NCI-H526 (cell line): Measurements from ENCODE around the gene NIT2.
"Not testable (repeated sequence)": the region's sequence is repeated elsewhere in the genome, so short reads cannot be mapped to it uniquely, and the experiment has no call there.

Source experiments
- DNase-seq, 2 experiments: peaks; one replicate each; lab custom pipeline; 2025; lab: John Stamatoyannopoulos, UW

The NIT2 gene

GRCh38 chr3:100338911-100339310, 4.4 kb downstream of the NIT2 start:
- no peak for DNase-seq

DNA sequence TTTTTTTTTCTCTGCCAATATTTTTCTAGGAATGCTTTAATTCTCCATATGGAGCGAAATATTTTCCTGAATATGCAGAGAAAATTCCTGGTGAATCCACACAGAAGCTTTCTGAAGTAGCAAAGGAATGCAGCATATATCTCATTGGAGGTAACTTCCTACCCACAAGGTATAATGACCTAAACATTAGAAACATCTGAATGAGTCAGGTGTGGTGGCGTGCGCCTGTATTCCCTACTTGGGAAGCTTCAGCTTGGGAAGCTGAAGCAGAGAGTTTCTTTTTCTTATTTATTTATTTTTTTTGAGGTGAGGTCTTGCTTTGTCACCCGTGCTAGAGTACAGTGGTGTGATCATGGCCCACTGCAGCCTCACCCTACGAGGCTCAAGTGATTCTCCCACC, 5.2 kb downstream of the NIT2 start:
- no peak for DNase-seq

- DNase-seq, result no peak
Measured at GRCh38 chr3:100340527-100340926, 6.0 kb downstream of the NIT2 start.

- DNase-seq, result no peak
Measured at GRCh38 chr3:100348727-100349126, 14.2 kb downstream of the NIT2 start.

DNA sequence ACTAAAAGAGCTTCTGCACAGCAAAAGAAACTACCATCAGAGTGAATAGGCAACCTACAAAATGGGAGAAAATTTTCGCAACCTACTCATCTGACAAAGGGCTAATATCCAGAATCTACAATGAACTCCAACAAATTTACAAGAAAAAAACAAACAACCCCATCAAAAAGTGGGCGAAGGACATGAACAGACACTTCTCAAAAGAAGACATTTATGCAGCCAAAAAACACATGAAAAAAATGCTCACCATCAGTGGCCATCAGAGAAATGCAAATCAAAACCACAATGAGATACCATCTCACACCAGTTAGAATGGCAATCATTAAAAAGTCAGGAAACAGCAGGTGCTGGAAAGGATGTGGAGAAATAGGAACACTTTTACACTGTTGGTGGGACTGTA, 17.2 kb downstream of the NIT2 start:
- not testable (repeated sequence) for DNase-seq

- no peak for DNase-seq
Measured at GRCh38 chr3:100352296-100353231, 18.0 kb downstream of the NIT2 start.

DNA sequence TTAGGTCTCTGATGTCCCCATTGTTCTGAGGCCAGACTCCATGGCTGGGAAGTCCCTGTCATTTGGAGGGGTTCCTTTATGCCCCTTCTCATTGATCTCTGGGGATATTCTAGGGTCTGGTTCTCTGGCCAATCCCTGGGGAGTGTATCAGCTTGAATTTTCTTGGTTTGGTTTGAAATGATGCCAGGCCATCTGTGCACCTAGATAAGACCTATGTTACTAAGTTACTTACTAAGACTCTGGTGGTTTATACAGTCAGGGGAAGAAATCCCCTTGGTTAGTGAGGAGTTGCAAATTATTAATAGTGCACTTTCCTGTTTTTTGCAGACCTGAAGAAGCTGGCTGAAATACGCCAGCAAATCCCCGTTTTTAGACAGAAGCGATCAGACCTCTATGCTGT, 20.3 kb downstream of the NIT2 start:
- no peak for DNase-seq

DNA sequence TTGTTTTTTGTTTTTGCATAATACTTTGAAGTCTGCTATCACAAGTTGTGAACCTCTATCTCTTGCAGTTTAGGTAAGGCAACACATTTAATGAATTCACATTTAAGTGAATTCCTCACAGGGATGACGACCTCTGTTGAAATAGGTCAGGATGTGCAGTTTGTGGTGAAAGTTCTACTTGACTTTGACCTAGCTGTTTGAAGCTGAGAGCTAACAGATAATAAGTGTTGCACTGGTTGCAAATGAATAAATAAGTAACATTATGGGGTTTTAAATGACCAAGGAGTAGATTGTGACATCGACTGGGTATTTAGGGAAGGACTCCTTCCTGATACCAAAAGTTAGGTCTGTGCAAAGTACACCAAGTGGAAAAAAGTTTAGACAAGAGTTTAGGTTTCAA, 23.9 kb downstream of the NIT2 start:
- DNase-seq, result no peak

- no peak for DNase-seq
Measured at GRCh38 chr3:100359035-100359434, 24.5 kb downstream of the NIT2 start.

DNA sequence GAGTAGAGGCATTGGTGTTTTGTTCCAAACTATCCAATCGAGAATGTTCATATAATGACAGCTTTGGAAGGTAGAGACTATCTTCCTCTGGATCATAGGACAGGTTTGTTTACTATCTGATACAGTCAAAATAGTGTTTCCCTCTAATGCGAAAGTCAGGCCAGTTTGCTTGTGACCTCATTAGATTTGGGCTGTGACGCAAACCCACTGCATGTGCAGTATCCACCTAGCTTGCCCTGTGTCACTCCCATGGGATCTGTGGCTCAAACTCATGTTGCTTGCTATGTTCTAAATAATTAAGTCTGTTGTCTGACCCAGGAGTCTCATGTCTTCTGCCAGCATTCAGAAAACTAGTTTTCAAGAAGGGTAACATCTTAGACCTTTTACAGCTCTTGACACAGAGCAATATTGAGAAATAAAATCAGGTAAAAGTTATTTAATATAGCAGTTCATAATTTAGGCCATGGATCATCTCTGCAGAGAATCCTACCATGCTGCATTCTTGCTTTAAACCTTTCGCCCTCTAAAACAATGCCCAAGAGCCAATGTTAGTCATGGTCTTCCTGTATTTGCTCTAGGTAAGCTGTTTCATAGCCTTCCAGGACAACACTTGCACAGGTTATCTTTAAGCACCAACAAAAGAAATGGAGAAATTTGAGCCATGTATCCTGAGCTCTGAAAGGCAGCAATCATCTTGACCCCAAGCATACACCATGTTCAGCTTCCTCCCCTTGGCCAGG, 26.4 kb downstream of the NIT2 start:
- DNase-seq, result no peak

- no peak for DNase-seq
Measured at GRCh38 chr3:100361897-100362296, 27.3 kb downstream of the NIT2 start.

GRCh38 chr3:100364421-100364820, 29.9 kb downstream of the NIT2 start:
- no peak for DNase-seq

DNA sequence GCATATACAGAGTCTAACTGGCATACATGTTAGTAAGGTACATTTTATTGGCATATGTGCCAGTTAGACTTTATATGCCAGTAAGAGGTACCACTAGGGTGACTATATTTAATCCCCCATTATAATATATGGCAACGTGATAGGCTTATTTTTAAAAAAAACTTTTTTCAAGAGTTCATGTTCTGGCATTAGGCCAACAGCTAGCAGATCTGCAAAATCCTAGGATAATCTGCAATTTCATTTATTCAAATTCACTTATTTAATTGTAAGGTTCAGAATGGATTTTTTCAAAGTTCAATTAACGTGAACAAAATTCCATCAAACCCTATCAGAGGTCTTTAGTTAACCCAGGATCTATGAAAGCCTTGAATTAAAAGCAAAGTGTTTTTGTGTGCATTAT, 31.9 kb downstream of the NIT2 start:
- no peak for DNase-seq

GRCh38 chr3:100368441-100368840, 33.9 kb downstream of the NIT2 start:
- no peak for DNase-seq

DNA sequence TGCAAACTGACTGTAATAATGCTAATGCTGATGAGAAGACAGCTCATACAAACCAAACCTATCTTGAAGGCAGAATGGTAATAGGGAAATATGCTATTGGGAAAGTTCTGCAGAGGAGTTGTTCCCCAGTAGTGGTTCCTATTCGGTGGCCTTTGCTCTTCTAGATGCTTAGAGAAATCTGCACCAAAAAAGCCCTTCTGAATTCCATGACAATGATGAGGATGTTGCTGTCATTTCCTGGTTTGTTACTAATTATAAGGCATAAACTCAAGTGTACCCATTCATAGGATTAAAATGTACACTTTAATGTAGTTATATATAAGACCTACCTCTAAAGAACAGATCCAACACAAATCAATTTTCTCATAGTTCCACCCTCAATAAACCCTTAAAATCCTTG, 36.2 kb downstream of the NIT2 start:
- DNase-seq, result no peak

DNA sequence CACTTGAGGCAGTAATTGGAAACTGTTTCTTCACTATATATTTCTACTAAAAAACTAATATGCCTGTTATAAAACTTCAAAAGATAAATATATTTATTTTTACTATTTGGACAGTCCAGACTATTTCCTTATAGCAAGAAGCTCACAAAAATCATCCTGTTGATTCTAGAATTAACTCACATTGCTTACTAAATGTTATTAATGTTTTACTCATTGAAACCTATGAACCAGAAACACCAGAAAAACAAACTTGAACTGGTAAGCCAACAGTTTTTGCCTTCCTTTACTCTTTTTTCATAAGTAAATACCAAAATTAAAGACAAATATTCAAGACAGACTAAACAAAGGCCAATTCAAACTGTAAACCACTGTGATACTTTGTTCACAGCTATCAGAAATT, 40.0 kb downstream of the NIT2 start:
- no peak for DNase-seq

GRCh38 chr3:100376301-100376700, 41.7 kb downstream of the NIT2 start:
- DNase-seq, result no peak

DNA sequence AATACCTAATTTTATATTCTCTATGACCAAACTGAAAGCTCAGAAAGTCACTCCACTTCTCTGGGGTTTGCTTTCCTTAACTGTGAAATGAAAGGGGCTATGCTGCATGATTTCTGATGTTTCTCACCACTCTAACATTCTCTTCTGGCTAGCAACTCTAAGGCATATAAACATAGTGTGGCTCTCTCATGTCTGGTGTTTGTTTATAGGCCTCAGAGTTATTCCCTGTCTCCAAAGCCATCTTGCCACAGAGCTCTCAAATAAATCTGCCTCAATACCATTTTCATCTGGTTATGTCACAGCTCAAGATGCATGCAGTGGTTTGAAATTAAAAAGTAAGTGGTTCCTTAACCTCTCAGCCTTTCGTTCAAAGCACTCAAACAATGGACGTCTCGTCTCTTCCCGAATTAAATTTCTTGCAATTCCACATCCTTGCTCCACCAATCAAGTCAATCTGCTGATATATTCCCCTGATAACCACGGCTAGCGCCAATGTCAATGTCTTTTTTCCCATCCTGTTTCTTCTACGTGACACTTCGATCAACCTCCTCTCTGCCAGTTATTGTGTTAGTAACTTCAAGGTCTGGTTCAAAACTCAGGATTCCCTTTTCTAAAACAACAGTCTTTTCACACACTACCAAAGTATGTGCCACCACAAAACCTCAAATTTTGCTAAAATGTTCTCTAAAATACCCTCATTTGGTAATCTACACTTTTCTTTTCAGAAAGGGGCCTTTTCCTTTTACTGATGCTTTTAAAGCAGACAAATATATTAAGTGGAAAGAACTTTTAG, 50.4 kb downstream of the NIT2 start:
- no peak for DNase-seq

DNA sequence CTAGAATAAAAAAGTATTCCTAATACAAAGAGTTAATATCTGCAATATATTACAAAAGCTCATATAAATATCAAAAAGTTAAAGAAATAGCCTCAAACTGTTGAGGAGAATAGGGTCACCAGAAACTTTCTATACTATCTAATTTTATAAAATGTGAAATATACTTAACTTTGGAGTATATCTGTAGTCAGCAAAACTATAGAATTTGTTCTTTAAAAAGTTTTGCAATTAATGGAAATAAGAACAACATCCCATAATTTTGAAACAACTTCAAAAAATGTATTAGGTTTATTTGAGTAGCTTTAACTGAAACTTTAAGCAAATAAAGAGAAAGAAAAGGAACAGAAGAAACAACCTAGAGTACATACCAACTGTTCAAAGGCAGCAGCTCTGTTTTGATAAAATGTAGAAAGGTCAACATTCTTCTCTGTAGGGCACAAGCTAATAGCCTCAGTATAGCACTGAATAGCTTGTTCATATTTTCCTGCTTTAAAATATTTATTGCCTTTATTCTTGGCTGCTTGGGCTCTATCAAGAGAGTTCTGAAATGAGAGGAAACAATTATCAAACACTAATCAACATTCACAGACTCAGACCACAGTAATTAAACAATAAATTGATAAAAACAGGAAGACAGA, 52.0 kb downstream of the NIT2 start:
- no peak for DNase-seq

DNA sequence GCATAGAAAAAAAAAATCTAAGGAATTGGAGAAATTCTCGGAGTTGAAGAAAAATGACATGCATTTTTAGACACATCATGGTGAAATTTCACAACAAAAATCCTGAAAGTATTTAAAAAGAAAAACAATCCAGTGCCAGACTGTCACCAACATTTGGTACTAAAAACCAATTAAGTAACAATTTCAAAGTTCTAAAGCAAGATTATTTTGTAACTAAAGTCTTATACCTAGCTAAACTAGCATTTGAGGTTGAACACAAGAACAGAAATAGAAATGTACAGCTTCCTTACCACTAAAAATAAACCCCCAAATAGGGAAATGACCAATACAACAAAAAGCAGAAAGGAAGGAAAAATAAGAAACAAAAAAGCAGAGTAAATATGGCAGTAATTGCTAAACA, 54.5 kb downstream of the NIT2 start:
- no peak for DNase-seq

DNA sequence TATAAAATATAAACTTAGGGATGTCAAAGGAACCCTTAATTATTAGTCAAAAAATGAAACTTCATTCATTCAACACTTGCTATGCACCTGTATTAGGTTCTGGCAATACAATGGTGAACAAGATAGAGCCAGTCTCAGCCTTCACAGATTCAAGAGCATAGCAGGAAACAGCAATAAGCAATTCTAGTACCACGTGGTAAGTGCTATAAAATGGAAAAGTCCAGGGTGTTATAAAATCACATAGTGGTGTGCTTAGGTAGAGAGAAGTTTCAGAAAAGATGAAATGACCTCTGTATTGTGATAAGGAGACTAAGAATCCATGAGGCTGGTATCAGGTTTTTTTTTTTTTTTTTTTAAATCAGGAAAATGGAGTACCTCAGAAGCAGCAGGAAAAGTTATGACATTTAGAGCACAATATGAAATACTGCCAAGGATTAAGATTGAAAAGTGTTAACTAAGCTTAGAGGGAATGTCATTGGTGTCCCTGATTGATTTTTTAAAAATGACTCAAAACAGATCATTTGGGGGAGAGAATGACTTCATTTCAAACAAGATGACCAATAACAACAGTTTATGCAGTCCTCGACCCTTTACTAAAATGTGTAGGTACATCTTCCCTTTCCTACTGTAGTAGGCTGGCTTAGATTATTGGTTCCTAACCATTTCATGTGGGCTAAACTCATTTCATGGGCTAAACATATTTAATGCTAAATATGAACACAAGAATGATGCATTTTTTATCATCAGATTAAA, 61.3 kb downstream of the NIT2 start:
- DNase-seq, result no peak
